Measurements from ENCODE around the gene ABCC4. TPM values are rescaled to one million over a fixed set of nuclear protein-coding genes. Genes with fewer than 3 reads are reported as not detected.

Gene ABCC4
- total and polyA plus RNA-seq, 2 donors (not counting 1 experiment from before 2014, with no cell fraction given): 35.2 to 98.8 TPM

- H3K4me1 ChIP-seq (ENCODE audit: control insufficient read depth, extremely low read depth, insufficient read depth, low read length): peaks cover 4% of the 10 kb centered on the region
- no peak overlapping the region for H3K27ac ChIP-seq (ENCODE audit: insufficient read depth, low read length)
These were observed 214.5 kb downstream of the ABCC4 start for GRCh38 chr13:95086761-95087160.

DNA sequence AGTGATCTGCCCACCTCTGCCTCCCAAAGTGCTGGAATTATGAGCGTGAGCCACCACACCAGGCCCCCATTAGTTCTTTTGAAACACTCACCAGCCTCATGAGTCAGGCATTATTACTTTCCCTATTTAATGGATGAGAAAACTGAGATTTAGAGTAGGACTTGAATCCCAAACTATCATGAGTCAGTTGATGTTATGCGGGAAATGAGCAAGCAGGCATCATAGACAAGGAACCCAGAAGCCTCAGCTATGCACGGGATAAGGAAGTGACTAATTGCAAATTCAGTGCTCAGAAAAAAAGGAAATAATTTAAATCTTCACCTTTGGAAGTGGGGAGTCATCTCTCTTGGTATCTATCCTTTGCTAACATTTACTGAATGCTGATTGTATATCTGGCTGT lies 217.5 kb downstream of the ABCC4 start:
- DNase-seq (ENCODE audit: low read depth in 2 of 2): peak; percentile 20 to 83
- Histone ChIP-seq H3K4me2 (ENCODE audit: extremely low read depth, insufficient read depth, low read length) (no peak overlapping the region), H3K9ac (ENCODE audit: insufficient read depth, low read length) (no peak overlapping the region), H3K79me2 (ENCODE audit: control insufficient read depth, insufficient read depth, low read length) (no peaks in the 10 kb centered on the region), H3K27me3 (ENCODE audit: control insufficient read depth, insufficient read depth, low read length) (no peaks in the 10 kb centered on the region), H3K9me3 (ENCODE audit: control insufficient read depth, insufficient read depth, low read depth, low read length) (no peaks in the 10 kb centered on the region), H3K4me1 (ENCODE audit: control insufficient read depth, extremely low read depth, insufficient read depth, low read length) (peaks cover 4% of the 10 kb centered on the region), H3K4me3 (replicated peaks in 1 of 4; ENCODE audit: control extremely low read depth in 1 of 4, insufficient read depth in 1 of 4, low read depth in 3 of 4, low read length in 4 of 4) (no peak overlapping the region), H3K27ac (ENCODE audit: insufficient read depth, low read length) (peak overlapping the region; percentile 39), H3K36me3 (ENCODE audit: control insufficient read depth, insufficient read depth, low read length) (no peaks in the 10 kb centered on the region), H4K20me1 (ENCODE audit: control insufficient read depth, extremely low read depth, insufficient read depth, low read length) (no peaks in the 10 kb centered on the region), H2AFZ (ENCODE audit: low read length) (no peak overlapping the region)
- TF ChIP-seq, protein P1, sequence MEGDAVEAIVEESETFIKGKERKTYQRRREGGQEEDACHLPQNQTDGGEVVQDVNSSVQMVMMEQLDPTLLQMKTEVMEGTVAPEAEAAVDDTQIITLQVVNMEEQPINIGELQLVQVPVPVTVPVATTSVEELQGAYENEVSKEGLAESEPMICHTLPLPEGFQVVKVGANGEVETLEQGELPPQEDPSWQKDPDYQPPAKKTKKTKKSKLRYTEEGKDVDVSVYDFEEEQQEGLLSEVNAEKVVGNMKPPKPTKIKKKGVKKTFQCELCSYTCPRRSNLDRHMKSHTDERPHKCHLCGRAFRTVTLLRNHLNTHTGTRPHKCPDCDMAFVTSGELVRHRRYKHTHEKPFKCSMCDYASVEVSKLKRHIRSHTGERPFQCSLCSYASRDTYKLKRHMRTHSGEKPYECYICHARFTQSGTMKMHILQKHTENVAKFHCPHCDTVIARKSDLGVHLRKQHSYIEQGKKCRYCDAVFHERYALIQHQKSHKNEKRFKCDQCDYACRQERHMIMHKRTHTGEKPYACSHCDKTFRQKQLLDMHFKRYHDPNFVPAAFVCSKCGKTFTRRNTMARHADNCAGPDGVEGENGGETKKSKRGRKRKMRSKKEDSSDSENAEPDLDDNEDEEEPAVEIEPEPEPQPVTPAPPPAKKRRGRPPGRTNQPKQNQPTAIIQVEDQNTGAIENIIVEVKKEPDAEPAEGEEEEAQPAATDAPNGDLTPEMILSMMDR (conservative IDR thresholded peaks at IDR 0.05 in 1 of 2, IDR thresholded peaks at IDR 0.05 in 1 of 2; ENCODE audit: low read depth in 1 of 2, low read length in 2 of 2): no peak
- TF ChIP-seq EZH2 (IDR thresholded peaks at IDR 0.05; ENCODE audit: low read length, missing control alignments): no peak

More at GRCh38 chr13:95086761-95087160, 214.5 kb downstream of the ABCC4 start:
- no peak overlapping the region for H2AFZ ChIP-seq (ENCODE audit: low read length)
- H3K27me3 ChIP-seq (ENCODE audit: control insufficient read depth, insufficient read depth, low read length): no peaks in the 10 kb centered on the region
- no peaks in the 10 kb centered on the region for H3K79me2 ChIP-seq (ENCODE audit: control insufficient read depth, insufficient read depth, low read length)
- H3K9me3 ChIP-seq (ENCODE audit: control insufficient read depth, insufficient read depth, low read depth, low read length): no peaks in the 10 kb centered on the region
- no peaks in the 10 kb centered on the region for H3K36me3 ChIP-seq (ENCODE audit: control insufficient read depth, insufficient read depth, low read length)
- TF ChIP-seq EZH2 (IDR thresholded peaks at IDR 0.05; ENCODE audit: low read length, missing control alignments): no peak
- TF ChIP-seq, protein P1 (conservative IDR thresholded peaks at IDR 0.05 in 1 of 2, IDR thresholded peaks at IDR 0.05 in 1 of 2; ENCODE audit: low read depth in 1 of 2, low read length in 2 of 2): no peak
- DNase-seq (ENCODE audit: low read depth in 2 of 2): no peak
- no peak overlapping the region for H3K4me3 ChIP-seq (replicated peaks in 1 of 4; ENCODE audit: control extremely low read depth in 1 of 4, insufficient read depth in 1 of 4, low read depth in 3 of 4, low read length in 4 of 4)
- H4K20me1 ChIP-seq (ENCODE audit: control insufficient read depth, extremely low read depth, insufficient read depth, low read length): no peaks in the 10 kb centered on the region
- H3K4me2 ChIP-seq (ENCODE audit: extremely low read depth, insufficient read depth, low read length): no peak overlapping the region
- no peak overlapping the region for H3K9ac ChIP-seq (ENCODE audit: insufficient read depth, low read length)

DNA sequence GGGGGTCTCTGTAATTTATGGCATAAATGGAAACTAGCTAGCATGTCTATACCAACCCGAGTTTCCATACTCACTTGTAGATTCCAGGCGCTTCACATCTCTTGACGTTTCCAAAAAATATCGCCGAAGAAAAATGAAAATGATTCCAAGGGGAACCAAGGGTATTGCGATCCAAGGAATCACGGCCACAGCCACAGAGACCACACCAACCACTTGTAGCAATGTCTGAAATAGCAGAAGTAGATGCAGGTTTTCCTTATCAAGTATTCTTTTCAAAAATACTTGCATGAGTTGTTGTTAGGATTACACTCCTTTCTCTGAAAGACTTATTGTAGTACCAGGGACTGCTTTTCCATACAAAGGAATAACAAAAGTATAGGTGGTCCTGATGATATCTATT lies 218.2 kb downstream of the ABCC4 start:
- no peaks in the 10 kb centered on the region for H3K79me2 ChIP-seq (ENCODE audit: control insufficient read depth, insufficient read depth, low read length)
- no peak overlapping the region for H3K4me3 ChIP-seq (replicated peaks in 1 of 4; ENCODE audit: control extremely low read depth in 1 of 4, insufficient read depth in 1 of 4, low read depth in 3 of 4, low read length in 4 of 4)
- peaks cover 2% of the 10 kb centered on the region for H3K4me1 ChIP-seq (ENCODE audit: control insufficient read depth, extremely low read depth, insufficient read depth, low read length)
- TF ChIP-seq, protein P1 (conservative IDR thresholded peaks at IDR 0.05 in 1 of 2, IDR thresholded peaks at IDR 0.05 in 1 of 2; ENCODE audit: low read depth in 1 of 2, low read length in 2 of 2): no peak
- no peak for TF ChIP-seq EZH2 (IDR thresholded peaks at IDR 0.05; ENCODE audit: low read length, missing control alignments)
- no peaks in the 10 kb centered on the region for H3K27me3 ChIP-seq (ENCODE audit: control insufficient read depth, insufficient read depth, low read length)
- no peaks in the 10 kb centered on the region for H4K20me1 ChIP-seq (ENCODE audit: control insufficient read depth, extremely low read depth, insufficient read depth, low read length)
- no peak overlapping the region for H3K9ac ChIP-seq (ENCODE audit: insufficient read depth, low read length)
- no peaks in the 10 kb centered on the region for H3K9me3 ChIP-seq (ENCODE audit: control insufficient read depth, insufficient read depth, low read depth, low read length)
- H2AFZ ChIP-seq (ENCODE audit: low read length): no peak overlapping the region
- no peak for DNase-seq (ENCODE audit: low read depth in 2 of 2)
- no peaks in the 10 kb centered on the region for H3K36me3 ChIP-seq (ENCODE audit: control insufficient read depth, insufficient read depth, low read length)
- no peak overlapping the region for H3K4me2 ChIP-seq (ENCODE audit: extremely low read depth, insufficient read depth, low read length)
- H3K27ac ChIP-seq (ENCODE audit: insufficient read depth, low read length): no peak overlapping the region
